NT2/D1 (cell line): Measurements from ENCODE around the gene C17orf67.

Experiments
- YY1 ChIP-seq: IDR thresholded peaks from 2 replicates; pipeline ENCODE4 v1.6.1; 2011; ENCODE audit not compliant: insufficient read length, insufficient read depth
- ZNF274 ChIP-seq: IDR thresholded peaks from 2 replicates; pipeline ENCODE4 v1.6.1; 2011; ENCODE audit warnings: mild to moderate bottlenecking, low read depth, low read length

DNA sequence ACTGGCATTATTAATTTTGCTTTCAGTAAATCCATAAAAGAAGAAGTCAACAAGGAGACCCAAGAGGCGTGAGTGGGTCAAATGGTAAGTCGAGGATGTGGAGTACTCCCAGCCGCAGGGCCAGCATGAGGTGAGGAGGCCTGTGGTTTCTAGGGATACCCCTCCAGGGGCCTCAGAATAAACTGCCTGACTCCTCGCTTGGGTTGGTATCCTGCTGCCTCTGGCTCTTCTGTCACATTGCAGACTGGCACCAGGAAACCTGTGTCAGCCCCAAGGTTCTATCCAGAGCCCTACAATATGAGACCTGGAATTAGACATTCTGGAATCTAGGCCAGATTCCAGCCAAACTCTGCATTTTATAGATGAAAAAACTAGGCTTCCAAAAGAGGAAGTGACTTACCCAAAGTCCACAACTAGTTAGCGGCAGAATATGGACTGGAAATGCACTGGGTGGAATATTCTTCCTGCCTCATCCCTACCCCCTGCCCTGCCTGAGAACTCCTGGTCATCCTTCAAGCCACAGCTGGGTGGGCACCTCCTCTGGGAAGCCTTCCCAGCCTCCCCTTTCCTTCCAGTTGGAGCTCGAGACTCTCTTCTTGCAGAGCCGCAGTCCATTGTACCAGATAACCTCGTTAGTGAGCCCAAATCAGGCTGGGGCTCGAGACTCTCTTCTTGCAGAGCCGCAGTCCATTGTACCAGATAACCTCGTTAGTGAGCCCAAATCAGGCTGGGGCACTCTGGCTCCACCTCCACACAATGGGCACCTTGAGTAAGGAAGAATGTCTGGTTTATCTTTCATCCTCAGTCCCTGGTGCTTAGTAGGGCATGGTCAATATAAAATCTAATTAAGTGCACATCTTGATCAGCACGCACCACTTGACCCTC is 22.6 kb downstream of the C17orf67 start:
- TF ChIP-seq ZNF274 (no peak), YY1 (no peak)
